PFSK-1 (cell line): ENCODE data around the gene DPPA2.

ENCODE experiments used
- POLR2AphosphoS5 ChIP-seq: IDR thresholded peaks from 2 replicates; pipeline ENCODE4 v1.6.1; 2012; ENCODE audit warnings: low read depth, mild to moderate bottlenecking, control low read depth, low read length, moderate library complexity
- SIN3A ChIP-seq: IDR thresholded peaks from 2 replicates; pipeline ENCODE4 v1.6.1; 2012; ENCODE audit warnings: mild to moderate bottlenecking, low read length, moderate library complexity, borderline replicate concordance; ENCODE audit not compliant: insufficient read depth
- TAF1 ChIP-seq: IDR thresholded peaks from 2 replicates; pipeline ENCODE4 v1.6.1; 2012; ENCODE audit warnings: low read length, control low read depth, borderline replicate concordance; ENCODE audit not compliant: insufficient read depth

DNA sequence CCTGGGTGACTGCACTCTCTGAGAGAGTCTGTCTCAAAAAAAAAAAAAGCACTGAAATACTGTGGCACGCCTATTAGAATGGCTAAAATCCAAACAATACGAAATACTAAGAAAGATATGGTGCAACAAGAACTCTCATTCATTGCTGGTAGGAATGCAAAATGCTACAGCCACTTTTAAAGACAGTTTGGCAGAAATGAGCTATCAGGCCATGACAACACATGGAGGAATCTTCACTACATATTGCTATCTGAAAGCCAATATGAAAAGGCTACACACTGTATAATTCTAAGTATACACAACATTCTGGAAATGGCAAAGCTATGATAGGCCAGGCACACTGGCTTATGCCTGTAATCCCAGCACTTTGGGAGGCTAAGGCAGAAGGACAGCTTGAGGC lies 18.8 kb downstream of the DPPA2 start:
- TF ChIP-seq POLR2AphosphoS5 (no peak), TAF1 (no peak), SIN3A (no peak)
